NCI-H524 (cell line): ENCODE data around the gene LGALS16.
"Not testable (repeated sequence)": the region's sequence is repeated elsewhere in the genome, so short reads cannot be mapped to it uniquely, and the experiment has no call there.

Source experiments
- DNase-seq, 2 experiments: peaks; one replicate each; lab custom pipeline; 2025; lab: John Stamatoyannopoulos, UW

Gene LGALS16

DNA sequence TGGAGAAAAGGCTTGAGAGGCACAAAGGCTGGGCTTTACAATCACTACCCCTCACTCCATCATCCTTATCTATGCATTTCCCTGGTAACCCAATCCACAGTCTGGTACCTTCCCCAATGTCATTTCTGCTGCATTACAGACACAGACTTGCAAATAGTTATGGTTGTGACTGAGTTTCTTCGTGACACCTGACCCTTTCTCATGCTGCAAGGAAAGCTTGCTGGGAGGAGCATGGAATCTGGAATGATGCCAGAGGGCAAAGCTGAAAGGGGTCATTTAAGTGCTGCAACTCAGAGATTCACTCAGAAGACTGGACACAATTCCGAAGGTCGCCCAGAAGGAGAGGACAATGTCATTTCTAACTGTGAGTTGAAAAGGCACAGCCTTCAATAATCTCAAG, at the start of gene LGALS16:
Gene LGALS16, plus strand, starts transcription at position 301 of the 400 bp plus-strand sequence. Its CDS starts 49 bp downstream, at position 350.
- DNase-seq, result no peak

DNA sequence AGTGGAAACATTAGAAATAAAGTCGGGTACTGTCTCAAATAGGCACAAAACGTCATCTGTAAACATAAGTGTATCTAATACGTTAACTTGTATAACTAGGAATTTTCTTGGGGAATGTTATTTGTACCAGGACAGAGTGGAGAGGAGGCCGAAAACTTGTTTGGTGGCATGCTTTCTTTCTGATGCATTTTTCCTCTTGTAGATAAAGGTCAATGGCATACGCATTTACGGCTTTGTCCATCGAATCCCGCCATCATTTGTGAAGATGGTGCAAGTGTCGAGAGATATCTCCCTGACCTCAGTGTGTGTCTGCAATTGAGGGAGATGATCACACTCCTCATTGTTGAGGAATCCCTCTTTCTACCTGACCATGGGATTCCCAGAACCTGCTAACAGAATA, 48.7 kb upstream of the LGALS16 start:
- DNase-seq, result no peak

DNA sequence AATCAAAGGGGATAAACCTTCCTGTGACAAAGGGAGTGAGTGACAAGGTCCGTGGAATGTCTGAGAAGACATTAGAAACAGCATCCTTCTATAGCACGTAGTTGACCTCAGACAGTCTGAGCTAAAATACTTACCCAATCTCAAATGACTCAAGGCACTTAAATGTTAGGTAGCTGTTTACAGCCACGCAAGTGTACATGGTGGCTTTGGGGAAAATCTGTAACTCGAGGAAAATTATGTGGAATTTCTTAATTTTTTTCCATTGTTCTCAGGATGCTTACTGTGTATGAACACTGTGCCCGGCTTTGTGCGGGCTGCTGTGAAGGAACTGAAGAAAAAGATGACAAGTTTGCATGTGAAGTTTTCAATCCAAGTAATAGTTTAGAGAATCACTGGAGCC, 48.2 kb upstream of the LGALS16 start:
- no peak for DNase-seq

- DNase-seq, result no peak
Observed at GRCh38 chr19:39613597-39613996, 42.1 kb upstream of the LGALS16 start.

- DNase-seq, result no peak
Observed at GRCh38 chr19:39617745-39618144, 38.0 kb upstream of the LGALS16 start.

DNA sequence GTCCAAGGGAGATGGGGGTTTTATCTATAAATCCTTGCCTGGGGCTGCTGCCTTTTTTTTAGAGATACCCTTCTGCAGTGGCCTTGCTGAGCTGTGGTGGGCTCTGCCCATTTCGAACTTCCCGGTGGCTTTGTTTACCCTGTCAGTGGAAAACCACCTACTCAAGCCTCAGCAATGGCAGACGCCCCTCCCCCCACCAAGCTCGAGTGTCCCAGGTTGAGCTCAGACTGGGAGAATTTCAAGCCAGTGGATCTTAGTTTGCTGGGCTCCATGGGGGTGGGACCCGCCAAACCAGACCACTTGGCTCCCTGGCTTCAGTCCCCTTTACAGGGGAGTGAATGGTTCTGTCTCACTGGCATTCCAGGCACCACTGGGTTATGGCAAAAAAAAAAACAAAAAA, 31.8 kb upstream of the LGALS16 start:
- no peak for DNase-seq

DNA sequence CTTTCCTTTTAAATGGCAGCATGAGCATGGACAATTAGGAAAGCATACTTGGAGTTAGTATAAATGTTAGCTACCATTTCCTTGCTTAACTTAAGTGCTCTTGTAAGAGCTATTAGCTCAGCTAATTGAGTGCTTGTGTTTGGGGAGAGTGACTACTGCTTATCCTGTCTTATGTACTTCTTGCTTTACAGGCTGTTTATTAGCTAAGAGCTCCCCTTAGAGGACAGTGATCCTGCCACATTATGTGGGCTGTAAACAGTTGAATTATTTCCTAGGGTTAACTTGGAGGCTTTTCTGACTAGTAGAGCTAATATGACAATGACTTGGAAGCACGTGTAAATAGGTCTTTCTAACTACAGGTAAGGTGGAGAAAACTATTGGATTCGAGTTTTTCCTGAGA, 28.1 kb upstream of the LGALS16 start:
- not testable (repeated sequence) for DNase-seq

DNA sequence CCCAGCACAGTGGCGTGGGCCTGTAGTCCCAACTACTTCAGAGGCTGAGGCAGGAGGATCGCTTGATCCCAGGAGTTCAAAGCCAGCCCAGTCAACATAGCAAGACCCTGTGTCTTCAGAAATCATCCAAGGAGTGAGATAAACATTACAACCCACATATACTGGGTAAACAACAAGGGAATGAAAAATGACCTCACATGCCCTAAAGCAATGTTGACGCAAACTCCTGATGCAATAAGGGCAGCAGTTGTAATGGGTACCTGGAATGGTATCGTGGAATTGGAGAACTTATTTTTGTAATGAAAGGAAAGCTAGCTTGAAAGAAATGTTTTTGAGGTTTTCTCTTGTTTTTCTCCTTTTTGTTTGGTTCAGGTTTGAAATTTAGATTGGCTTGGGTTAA, 24.5 kb upstream of the LGALS16 start:
- DNase-seq, result no peak

DNA sequence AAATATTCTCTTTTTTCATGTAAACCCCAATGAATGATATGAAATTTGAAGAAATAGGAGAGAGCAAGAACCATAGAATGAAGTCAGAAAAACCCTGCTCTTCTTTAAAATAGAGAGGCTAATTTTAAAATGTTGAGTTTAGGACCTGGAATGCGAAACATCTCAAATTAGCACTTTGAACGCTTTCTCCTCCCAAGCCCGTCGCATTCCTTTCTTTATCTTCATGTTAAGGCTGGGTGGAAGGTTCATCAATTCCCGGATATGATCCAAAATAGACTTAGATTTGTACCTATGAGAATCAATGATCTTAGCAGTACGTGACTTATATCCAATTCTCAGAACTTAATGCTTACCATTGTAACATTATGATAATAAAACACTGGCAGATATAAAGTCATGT, 24.1 kb upstream of the LGALS16 start:
- no peak for DNase-seq

- no peak for DNase-seq
Observed at GRCh38 chr19:39637891-39638290, 17.8 kb upstream of the LGALS16 start.

- DNase-seq, result no peak
Observed at GRCh38 chr19:39641773-39642172, 13.9 kb upstream of the LGALS16 start.

DNA sequence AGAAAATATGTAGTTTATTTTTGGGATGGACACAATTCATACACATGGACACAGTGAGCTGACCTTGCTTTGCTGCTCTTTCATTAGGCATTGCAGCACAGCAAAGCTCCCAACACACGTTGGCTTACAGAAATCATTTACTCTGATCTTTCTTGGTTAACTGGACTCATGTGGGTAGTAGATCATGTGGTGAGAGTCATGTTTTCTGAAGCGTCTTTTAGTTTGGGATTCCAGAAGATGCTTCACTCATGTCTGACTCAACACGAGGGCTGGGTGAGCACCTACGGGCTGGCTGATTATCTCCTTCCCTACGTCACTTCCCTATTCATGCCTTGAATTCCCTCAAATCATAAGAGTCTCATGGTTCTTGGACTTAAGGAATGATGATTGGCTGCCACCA, 12.1 kb upstream of the LGALS16 start:
- no peak for DNase-seq

DNA sequence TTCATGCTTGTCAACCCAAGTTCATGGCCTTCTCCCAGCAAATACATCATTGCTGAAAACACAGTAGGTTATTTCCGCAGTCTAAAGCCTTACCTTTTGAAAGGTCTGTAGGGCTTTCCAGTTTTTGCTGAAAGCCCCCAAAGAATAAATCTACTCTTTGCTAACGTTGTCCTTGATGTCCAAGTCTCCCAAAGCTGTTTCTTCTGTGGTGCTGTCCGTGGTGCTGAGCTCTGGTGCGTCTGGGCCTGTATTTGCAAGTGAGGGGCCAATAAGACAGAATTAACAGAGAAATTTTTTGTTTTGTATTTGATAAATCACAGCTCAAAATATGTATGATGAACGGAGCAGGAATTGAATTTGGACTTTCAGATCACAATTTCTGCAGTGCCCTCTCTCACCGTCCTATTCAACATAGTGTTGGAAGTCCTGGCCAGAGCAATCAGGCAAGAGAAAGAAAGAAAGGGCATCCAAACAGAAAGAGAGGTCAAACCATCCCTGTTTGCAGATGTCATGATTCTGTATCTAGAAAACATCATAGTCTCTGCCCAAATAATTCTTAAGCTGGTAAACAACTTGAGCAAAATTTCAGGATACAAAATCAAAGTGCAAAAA, 9.8 kb upstream of the LGALS16 start:
- no peak for DNase-seq

DNA sequence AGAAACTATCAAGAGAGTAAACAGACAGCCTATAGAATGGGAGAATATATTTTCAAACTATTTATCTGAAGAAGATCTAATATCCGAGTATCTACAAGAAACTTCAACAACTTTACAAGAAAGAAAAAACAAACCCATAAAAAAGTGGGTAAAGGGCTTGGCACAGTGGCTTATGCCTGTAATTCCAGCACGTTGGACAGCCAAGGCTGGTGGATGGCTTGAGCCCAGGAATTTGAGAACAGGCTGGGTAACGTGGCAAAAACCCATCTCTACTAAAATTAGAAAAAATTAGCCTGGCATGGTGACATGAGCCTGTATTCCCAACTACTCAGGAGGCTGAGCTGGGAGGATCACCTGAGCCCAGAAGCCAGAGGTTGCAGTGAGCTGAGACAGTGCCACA, 7.8 kb upstream of the LGALS16 start:
- no peak for DNase-seq

- no peak for DNase-seq
Observed at GRCh38 chr19:39659791-39660190, 4.1 kb downstream of the LGALS16 start.

DNA sequence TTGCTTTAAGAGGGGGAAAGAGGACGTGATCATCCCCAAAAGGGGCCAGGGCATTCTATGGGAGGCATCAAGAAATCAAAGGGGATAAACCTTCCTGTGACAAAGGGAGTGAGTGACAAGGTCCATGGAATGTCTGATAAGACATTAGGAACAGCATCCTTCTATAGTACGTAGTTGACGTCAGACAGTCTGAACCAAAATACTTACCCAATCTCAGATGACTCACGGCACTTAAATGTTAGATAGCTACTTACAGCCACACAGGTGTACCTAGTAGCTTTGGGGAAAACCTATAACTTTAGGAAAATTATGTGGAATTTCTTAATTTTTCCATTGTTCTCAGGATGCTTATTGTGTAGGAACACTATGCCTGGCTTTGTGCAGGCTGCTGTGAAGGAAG, 4.9 kb downstream of the LGALS16 start:
- DNase-seq, result no peak

GRCh38 chr19:39661565-39661964, 5.9 kb downstream of the LGALS16 start:
- DNase-seq, result no peak

DNA sequence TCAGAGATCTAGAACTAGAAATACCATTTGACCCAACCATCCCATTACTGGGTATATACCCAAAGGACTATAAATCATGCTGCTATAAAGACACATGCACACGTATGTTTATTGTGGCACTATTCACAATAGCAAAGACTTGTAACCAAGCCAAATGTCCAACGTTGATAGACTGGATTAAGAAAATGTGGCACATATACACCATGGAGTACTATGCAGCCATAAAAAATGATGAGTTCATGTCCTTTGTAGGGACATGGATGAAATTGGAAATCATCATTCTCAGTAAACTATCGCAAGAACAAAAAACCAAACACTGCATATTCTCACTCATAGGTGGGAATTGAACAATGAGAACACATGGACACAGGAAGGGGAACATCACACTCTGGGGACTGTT, 14.1 kb downstream of the LGALS16 start:
- DNase-seq, result not testable (repeated sequence)

GRCh38 chr19:39670998-39671397, 15.3 kb downstream of the LGALS16 start:
- no peak for DNase-seq

GRCh38 chr19:39671739-39672363, 16.1 kb downstream of the LGALS16 start:
- DNase-seq, result peak; percentile 60 to 73

DNA sequence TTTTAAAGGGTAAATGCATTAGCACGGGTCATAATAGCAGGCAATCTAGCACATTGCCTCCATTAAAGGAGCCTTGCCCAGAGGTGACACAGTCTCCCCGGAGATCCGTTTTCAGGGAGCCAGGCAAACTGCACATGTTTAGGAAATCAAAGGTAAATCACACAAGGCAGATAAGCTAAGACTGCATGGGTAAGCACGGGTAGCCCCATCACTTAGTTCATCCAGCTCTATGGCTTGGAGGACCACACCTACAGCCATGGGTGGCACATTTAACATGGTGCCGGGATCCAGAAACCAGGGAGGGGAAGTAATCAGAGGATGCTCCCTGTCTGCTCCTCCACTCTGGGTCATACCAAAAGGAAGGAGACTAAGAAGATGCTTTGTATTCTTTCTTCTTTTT, 16.8 kb downstream of the LGALS16 start:
- DNase-seq, result no peak

GRCh38 chr19:39673862-39674261, 18.1 kb downstream of the LGALS16 start:
- peak in 1 of 2 experiments; percentile 17 for DNase-seq

- no peak for DNase-seq
Observed at GRCh38 chr19:39676004-39676403, 20.3 kb downstream of the LGALS16 start.
